Gastroesophageal sphincter (tissue), 3 donors: ENCODE measurements around the gene SWSAP1.

ENCODE experiments used
- EP300 ChIP-seq: sonication (generic); formaldehyde crosslinking; IDR thresholded peaks from one replicate; pipeline ENCODE4 v1.6.1; 2017; ENCODE audit warnings: antibody characterized with exemption, mild to moderate bottlenecking
- POLR2A ChIP-seq, 2 donors: fragments of 450-650 bp; IDR thresholded peaks; one replicate each; pipeline ENCODE4 v1.6.1; 2017; ENCODE audit warnings: antibody characterized with exemption in 2 of 2, mild to moderate bottlenecking in 2 of 2, moderate library complexity in 1 of 2
- POLR2AphosphoS5 ChIP-seq: sonication (generic); formaldehyde crosslinking; IDR thresholded peaks from one replicate; pipeline ENCODE4 v1.6.1; 2017; ENCODE audit warnings: antibody characterized with exemption
- TF ChIP-seq, protein P1 (sequence below), 4 experiments: fragments of 200-600 bp in 2 of 4; fragments of 450-650 bp in 2 of 4; sonication (generic) in 1 of 4; IDR thresholded peaks; one replicate each; pipeline ENCODE4 v1.5.1; 2017 to 2019; ENCODE audit warnings: antibody characterized with exemption in 4 of 4, mild to moderate bottlenecking in 2 of 4, moderate library complexity in 2 of 4

DNA sequence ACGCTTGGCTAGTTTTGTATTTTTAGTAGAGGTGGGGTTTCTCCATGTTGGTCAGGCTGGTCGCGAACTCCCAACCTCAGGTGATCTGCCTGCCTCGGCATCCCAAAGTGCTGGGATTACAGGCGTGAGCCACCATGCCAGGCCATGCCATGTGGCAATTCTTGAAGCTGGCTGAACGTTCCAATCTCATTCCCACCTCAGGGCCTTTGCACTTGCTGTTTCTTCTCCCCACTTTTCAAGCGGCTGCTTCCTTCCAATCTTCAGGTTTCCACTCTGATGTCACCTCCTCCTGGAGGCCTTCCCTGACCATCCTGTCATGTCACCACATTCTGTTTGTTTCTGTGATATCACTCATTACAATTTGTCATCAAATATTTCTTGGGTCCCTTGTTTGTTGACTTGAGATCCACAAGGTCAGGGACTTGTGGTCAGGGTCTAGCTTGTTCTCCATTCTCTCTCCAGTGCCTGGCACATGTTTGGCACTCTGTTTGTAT is 5.4 kb downstream of the SWSAP1 start:
- TF ChIP-seq, protein P1, sequence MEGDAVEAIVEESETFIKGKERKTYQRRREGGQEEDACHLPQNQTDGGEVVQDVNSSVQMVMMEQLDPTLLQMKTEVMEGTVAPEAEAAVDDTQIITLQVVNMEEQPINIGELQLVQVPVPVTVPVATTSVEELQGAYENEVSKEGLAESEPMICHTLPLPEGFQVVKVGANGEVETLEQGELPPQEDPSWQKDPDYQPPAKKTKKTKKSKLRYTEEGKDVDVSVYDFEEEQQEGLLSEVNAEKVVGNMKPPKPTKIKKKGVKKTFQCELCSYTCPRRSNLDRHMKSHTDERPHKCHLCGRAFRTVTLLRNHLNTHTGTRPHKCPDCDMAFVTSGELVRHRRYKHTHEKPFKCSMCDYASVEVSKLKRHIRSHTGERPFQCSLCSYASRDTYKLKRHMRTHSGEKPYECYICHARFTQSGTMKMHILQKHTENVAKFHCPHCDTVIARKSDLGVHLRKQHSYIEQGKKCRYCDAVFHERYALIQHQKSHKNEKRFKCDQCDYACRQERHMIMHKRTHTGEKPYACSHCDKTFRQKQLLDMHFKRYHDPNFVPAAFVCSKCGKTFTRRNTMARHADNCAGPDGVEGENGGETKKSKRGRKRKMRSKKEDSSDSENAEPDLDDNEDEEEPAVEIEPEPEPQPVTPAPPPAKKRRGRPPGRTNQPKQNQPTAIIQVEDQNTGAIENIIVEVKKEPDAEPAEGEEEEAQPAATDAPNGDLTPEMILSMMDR (IDR thresholded peaks at IDR 0.05) = no peak
- TF ChIP-seq POLR2AphosphoS5 (no peak), POLR2A (IDR thresholded peaks at IDR 0.05) (no peak), EP300 (no peak)
